Activated CD8-positive, alpha-beta T cell treated with anti-CD3 and anti-CD28 coated beads for 36 hours (primary cell): Measurements from ENCODE around the gene TASP1. TPM values are rescaled to one million over a fixed set of nuclear protein-coding genes. Genes with fewer than 3 reads are reported as not detected.

Source experiments
- ATAC-seq: fragments of 200-7000 bp; cut with Tn5 transposase; one replicate; pipeline ENCODE4 v1.10.0; 2021; ENCODE audit warnings: mild to moderate bottlenecking, moderate library complexity
- CTCF ChIA-PET: fragments of 350-600 bp; sonication (Branson Sonifier 250); formaldehyde crosslinking; loops from one replicate; lab custom pipeline; 2021; ENCODE audit warnings: antibody characterized with exemption; lab: Charles Lee
- POLR2A ChIA-PET: fragments of 350-600 bp; sonication (Branson Sonifier 250); formaldehyde crosslinking; loops from one replicate; lab custom pipeline; 2021; ENCODE audit warnings: antibody characterized with exemption; lab: Charles Lee
- DNase-seq: peaks from one replicate; pipeline ENCODE4 v3.0.0-alpha.2; 2020
- H3K27ac Mint-ChIP-seq: one replicate; pipeline ENCODE4 v1.8.0; 2021; ENCODE audit warnings: mild to moderate bottlenecking, mixed read lengths
- H3K27me3 Mint-ChIP-seq: one replicate; pipeline ENCODE4 v1.8.0; 2021; ENCODE audit warnings: mixed read lengths
- H3K36me3 Mint-ChIP-seq: one replicate; pipeline ENCODE4 v1.8.0; 2021; ENCODE audit warnings: low read depth, mixed read lengths
- H3K4me1 Mint-ChIP-seq: one replicate; pipeline ENCODE4 v1.8.0; 2021; ENCODE audit warnings: low read depth, mixed read lengths
- H3K4me3 Mint-ChIP-seq: one replicate; pipeline ENCODE4 v1.8.0; 2021; ENCODE audit warnings: mild to moderate bottlenecking, moderate library complexity, mixed read lengths
- H3K9me3 Mint-ChIP-seq: one replicate; pipeline ENCODE4 v1.8.0; 2021; ENCODE audit warnings: mixed read lengths
- CTCF ChIP-seq: fragments of 200-600 bp; IDR thresholded peaks from one replicate; pipeline ENCODE4 v1.8.0; 2022; ENCODE audit warnings: antibody characterized with exemption, mild to moderate bottlenecking
- intact Hi-C: fragments of 100-400 bp; cut with micrococcal nuclease; formaldehyde crosslinking; loops from one replicate; pipeline ENCODE4 v1.10.0; 2022
- total RNA-seq, 2 experiments: library from RNA; stranded (reverse); gene quantifications; one replicate each; pipeline ENCODE4 v1.2.3, GENCODE V29; 2021

Gene TASP1
- total RNA-seq, 2 experiments from 2014 or later: 8.7 to 8.8 TPM

DNA sequence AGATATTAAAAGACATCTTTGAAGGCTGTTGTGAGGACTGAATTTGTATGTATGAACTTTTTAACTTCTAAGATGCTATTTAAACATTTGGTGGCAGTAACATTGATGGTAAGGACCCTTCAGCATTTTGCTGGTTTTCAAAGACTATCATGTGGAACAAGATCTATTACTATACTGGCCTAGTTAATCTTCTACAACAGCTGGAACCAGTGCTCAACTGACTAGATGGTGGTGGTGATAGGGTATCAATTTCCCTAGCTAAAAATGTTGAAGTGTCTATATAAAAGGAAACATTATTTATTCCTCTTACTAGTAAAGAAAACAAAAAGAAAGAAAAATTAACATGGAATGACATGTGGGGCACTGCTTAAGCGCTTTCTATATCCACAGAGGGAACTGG is 195.7 kb downstream of the TASP1 start:
- H3K4me1 Mint-ChIP-seq: no peaks in the 10 kb centered on the region
- CTCF ChIA-PET: no interaction called here
- no peaks in the 10 kb centered on the region for H3K27me3 Mint-ChIP-seq
- POLR2A ChIA-PET: no interaction called here
- H3K4me3 Mint-ChIP-seq: no peak overlapping the region
- H3K9me3 Mint-ChIP-seq: peaks cover 16% of the 10 kb centered on the region
- H3K27ac Mint-ChIP-seq: no peak overlapping the region
- TF ChIP-seq CTCF: no peak
- intact Hi-C loops: no loop called here
- ATAC-seq: no peak
- no peak for DNase-seq
- H3K36me3 Mint-ChIP-seq: peaks cover 25% of the 10 kb centered on the region

- TF ChIP-seq CTCF: no peak
- Mint-ChIP-seq H3K4me1 (no peaks in the 10 kb centered on the region), H3K9me3 (peaks cover 16% of the 10 kb centered on the region), H3K27ac (no peak overlapping the region), H3K4me3 (no peak overlapping the region), H3K27me3 (no peaks in the 10 kb centered on the region), H3K36me3 (peaks cover 25% of the 10 kb centered on the region)
- CTCF ChIA-PET: no interaction called here
- intact Hi-C loops: no loop called here
- no peak for ATAC-seq
- POLR2A ChIA-PET: interaction anchor here (1.0 kb wide), 1 partner anchor 11 kb away, joined by 3 read pairs; no protein-coding TSS in a partner anchor
- no peak for DNase-seq
Measured at GRCh38 chr20:13441388-13441787, 197.3 kb downstream of the TASP1 start.

DNA sequence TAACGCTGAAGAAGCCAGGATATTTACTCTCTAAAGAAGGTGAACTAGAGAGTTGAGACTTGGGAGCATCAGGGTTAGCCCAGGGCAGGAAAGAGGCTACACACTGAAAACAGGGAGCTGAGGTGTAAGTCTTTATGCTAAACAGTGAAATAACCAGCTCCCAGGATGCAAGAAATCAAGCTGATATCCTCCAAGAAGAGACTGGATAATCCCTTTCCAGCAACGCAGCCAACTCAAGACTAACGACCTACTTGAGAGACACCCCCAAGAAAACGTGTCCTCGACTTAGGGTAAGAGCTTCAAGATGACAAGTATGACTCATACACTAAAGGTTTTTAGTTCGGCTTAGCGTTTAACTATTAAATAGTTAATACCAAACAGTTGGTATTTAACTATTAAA is 202.2 kb downstream of the TASP1 start:
- H3K27ac Mint-ChIP-seq: no peak overlapping the region
- H3K27me3 Mint-ChIP-seq: no peaks in the 10 kb centered on the region
- peaks cover 44% of the 10 kb centered on the region for H3K36me3 Mint-ChIP-seq
- no peaks in the 10 kb centered on the region for H3K4me1 Mint-ChIP-seq
- ChIA-PET CTCF (interaction anchor here (0.7 kb wide), 1 partner anchor 111 kb away, joined by 3 read pairs; no protein-coding TSS in a partner anchor), POLR2A (no interaction called here)
- peaks cover 16% of the 10 kb centered on the region for H3K9me3 Mint-ChIP-seq
- H3K4me3 Mint-ChIP-seq: no peak overlapping the region
- ATAC-seq (no peak), DNase-seq (no peak)
- no peak for TF ChIP-seq CTCF
- intact Hi-C loops: no loop called here

DNA sequence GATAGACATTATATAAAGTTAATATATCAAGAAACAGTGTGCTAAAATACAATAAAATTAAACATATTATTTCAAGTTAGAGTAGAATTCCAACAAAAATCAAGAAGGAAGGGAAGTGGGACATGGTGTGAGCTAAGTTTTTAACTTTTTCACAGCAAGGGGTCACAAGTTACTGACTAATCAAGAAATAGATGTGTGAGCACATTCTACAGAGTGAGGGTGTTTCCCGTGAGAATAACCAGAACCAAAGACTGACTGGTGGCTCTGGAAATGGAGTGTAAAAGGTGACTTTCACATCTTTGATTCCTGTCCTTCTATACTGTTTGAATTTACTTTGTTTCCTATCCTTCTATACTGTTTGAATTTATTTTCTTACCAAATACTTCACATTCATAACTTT is 206.6 kb downstream of the TASP1 start:
- H3K36me3 Mint-ChIP-seq: peaks cover 41% of the 10 kb centered on the region
- CTCF ChIA-PET: no interaction called here

More for the DNA sequence above, 206.6 kb downstream of the TASP1 start:
- POLR2A ChIA-PET: no interaction called here
- Mint-ChIP-seq H3K4me3 (no peak overlapping the region), H3K27ac (no peak overlapping the region), H3K9me3 (peaks cover 1% of the 10 kb centered on the region), H3K4me1 (peaks cover 19% of the 10 kb centered on the region), H3K27me3 (no peaks in the 10 kb centered on the region)
- intact Hi-C loops: no loop called here
- DNase-seq: no peak
- TF ChIP-seq CTCF: no peak
- no peak for ATAC-seq
